ENCODE measurements around the gene PCNX2.

GRCh38 chr1:233082778-233083550, 212.6 kb downstream of the PCNX2 start:
- no peak for TF ChIP-seq EZH2 (IDR thresholded peaks at IDR 0.05; ENCODE audit: low read length, missing control alignments)
- no peak for TF ChIP-seq CTCF (conservative IDR thresholded peaks at IDR 0.05 in 1 of 2, IDR thresholded peaks at IDR 0.05 in 1 of 2; ENCODE audit: low read depth in 1 of 2, low read length in 2 of 2)
